ENCODE measurements around the gene PPP1R15B. TPM values are rescaled to one million over a fixed set of nuclear protein-coding genes. Genes with fewer than 3 reads are reported as not detected.
A peak's percentile ranks its signal among the peaks of the same experiment; 100 is the strongest.

PPP1R15B gene
- total RNA-seq, 4 donors from 2014 or later = 20.5 to 58.9 (median 46.4) TPM

DNA sequence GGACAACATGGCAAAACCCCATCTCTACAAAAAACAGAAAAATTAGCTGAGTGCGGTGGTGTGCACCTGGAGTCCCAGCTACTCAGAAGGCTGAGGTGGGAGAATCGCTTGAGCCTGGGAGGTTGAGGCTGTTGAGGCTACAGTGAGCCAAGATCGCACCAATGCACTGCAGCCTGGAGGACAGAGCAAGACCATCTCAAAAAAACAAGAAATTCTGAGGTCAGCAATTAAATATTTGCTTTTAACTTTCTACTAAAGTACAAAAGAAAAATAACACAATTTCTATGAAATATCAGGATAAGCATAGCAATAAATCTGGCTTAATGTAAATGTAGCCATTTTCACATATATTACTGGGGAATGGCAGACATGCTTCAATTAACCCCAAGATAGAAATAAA lies 9.9 kb downstream of the PPP1R15B start:
- no peaks in the 10 kb centered on the region for H3K4me1 ChIP-seq
- H3K27me3 ChIP-seq = no peaks in the 10 kb centered on the region
- no peaks in the 10 kb centered on the region for H3K9me3 ChIP-seq
- H3K4me3 ChIP-seq = no peak overlapping the region
- H3K36me3 ChIP-seq = no peaks in the 10 kb centered on the region
- H3K27ac ChIP-seq = no peak overlapping the region
- intact Hi-C loops (cut with DNase I; ENCODE audit: low total_unique reads) = no loop called here
- no peak for DNase-seq
- no peak for TF ChIP-seq POLR2A (IDR thresholded peaks at IDR 0.05)
- TF ChIP-seq, protein P1, sequence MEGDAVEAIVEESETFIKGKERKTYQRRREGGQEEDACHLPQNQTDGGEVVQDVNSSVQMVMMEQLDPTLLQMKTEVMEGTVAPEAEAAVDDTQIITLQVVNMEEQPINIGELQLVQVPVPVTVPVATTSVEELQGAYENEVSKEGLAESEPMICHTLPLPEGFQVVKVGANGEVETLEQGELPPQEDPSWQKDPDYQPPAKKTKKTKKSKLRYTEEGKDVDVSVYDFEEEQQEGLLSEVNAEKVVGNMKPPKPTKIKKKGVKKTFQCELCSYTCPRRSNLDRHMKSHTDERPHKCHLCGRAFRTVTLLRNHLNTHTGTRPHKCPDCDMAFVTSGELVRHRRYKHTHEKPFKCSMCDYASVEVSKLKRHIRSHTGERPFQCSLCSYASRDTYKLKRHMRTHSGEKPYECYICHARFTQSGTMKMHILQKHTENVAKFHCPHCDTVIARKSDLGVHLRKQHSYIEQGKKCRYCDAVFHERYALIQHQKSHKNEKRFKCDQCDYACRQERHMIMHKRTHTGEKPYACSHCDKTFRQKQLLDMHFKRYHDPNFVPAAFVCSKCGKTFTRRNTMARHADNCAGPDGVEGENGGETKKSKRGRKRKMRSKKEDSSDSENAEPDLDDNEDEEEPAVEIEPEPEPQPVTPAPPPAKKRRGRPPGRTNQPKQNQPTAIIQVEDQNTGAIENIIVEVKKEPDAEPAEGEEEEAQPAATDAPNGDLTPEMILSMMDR (IDR thresholded peaks at IDR 0.05) = no peak

GRCh38 chr1:204400882-204401510 lies 10.6 kb downstream of the PPP1R15B start:
- no peaks in the 10 kb centered on the region for H3K9me3 ChIP-seq
- no peaks in the 10 kb centered on the region for H3K27me3 ChIP-seq
- H3K4me1 ChIP-seq = no peaks in the 10 kb centered on the region
- H3K4me3 ChIP-seq = no peak overlapping the region
- TF ChIP-seq POLR2A (IDR thresholded peaks at IDR 0.05) = no peak
- TF ChIP-seq, protein P1 (IDR thresholded peaks at IDR 0.05) = no peak
- DNase-seq = no peak
- H3K36me3 ChIP-seq = no peaks in the 10 kb centered on the region
- H3K27ac ChIP-seq = no peak overlapping the region
- intact Hi-C loops (cut with DNase I; ENCODE audit: low total_unique reads) = no loop called here

DNA sequence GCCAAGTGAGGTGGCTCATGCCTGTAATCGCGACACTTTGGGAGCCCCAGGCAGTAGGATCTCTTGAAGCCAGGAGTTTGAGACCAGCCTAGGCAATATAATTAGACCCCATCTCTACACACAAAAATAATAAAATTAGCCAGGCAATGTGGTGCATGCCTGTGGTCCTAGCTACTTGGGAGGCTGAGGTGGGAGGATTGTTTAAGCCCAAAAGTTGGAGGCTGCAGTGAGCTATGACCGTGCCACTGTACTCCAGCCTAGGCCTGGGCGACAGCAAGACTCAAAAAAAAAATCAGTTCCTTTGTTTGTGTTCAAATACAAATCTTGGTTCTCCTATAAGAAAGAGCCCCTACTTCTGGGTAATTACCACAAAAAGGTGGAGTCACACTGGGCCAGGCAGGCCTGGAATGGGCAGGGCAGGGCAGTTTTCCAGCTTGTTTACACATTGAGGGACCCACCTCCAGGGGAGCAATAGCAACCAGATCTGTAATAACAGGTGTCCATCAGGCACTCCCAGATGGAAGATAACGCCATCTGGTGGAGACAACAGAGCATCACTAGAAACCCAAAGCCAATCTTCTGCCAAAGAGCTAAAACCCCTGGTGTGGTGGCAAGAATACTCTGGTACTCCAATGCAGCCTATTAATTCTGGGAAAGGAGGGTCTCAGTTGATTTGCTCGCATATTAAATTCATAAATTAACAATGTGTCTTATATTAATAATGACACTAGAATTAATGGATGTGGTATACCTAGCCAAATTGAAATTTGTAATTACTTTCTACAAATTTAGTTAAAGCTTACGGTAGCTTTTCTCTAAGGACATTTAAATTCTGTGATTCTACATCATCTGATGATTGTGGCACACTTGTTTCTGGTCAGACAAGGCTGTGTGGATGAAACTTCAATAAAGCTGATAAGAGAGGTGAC lies 13.2 kb downstream of the PPP1R15B start:
- intact Hi-C loops (cut with DNase I; ENCODE audit: low total_unique reads) = no loop called here
- Histone ChIP-seq H3K36me3 (no peaks in the 10 kb centered on the region), H3K4me1 (no peaks in the 10 kb centered on the region), H3K4me3 (no peak overlapping the region), H3K27ac (no peak overlapping the region), H3K27me3 (no peaks in the 10 kb centered on the region), H3K9me3 (no peaks in the 10 kb centered on the region)
- TF ChIP-seq POLR2A (IDR thresholded peaks at IDR 0.05) = no peak
- TF ChIP-seq, protein P1 (IDR thresholded peaks at IDR 0.05) = peak; percentile 49 to 73 (median 60)
- no peak for DNase-seq

GRCh38 chr1:204396015-204396583 lies 15.5 kb downstream of the PPP1R15B start:
- no peaks in the 10 kb centered on the region for H3K27me3 ChIP-seq
- H3K27ac ChIP-seq = no peak overlapping the region
- H3K36me3 ChIP-seq = no peaks in the 10 kb centered on the region
- no peak for DNase-seq
- TF ChIP-seq, protein P1 (IDR thresholded peaks at IDR 0.05) = no peak
- TF ChIP-seq POLR2A (IDR thresholded peaks at IDR 0.05) = no peak
- intact Hi-C loops (cut with DNase I; ENCODE audit: low total_unique reads) = no loop called here
- H3K9me3 ChIP-seq = no peaks in the 10 kb centered on the region
- H3K4me3 ChIP-seq = no peak overlapping the region
- no peaks in the 10 kb centered on the region for H3K4me1 ChIP-seq

- DNase-seq = no peak
- Histone ChIP-seq H3K36me3 (no peaks in the 10 kb centered on the region), H3K4me1 (no peaks in the 10 kb centered on the region), H3K9me3 (no peaks in the 10 kb centered on the region), H3K27me3 (no peaks in the 10 kb centered on the region), H3K4me3 (no peak overlapping the region), H3K27ac (no peak overlapping the region)
- intact Hi-C loops (cut with DNase I; ENCODE audit: low total_unique reads) = no loop called here
- TF ChIP-seq POLR2A (IDR thresholded peaks at IDR 0.05) = no peak
- TF ChIP-seq, protein P1 (IDR thresholded peaks at IDR 0.05) = no peak
These were observed 20.0 kb downstream of the PPP1R15B start for GRCh38 chr1:204391629-204392028.

Measured in uterus (tissue), 4 donors.